Kidney epithelial cell (primary cell): Measurements from ENCODE around the gene TMEM91. TPM values are rescaled to one million over a fixed set of nuclear protein-coding genes. Genes with fewer than 3 reads are reported as not detected.
A peak's percentile ranks its signal among the peaks of the same experiment; 100 is the strongest.

ENCODE experiments used
- DNase-seq: peaks from one replicate; pipeline ENCODE4 v3.0.0-alpha.2; 2010; ENCODE audit warnings: low read depth
- H3K27me3 ChIP-seq: 2 replicates; pipeline ENCODE4 v1.6.0; 2011; ENCODE audit warnings: low read length; ENCODE audit not compliant: control insufficient read depth, insufficient read depth
- H3K36me3 ChIP-seq: 2 replicates; pipeline ENCODE4 v1.5.1; 2011; ENCODE audit warnings: low read length; ENCODE audit not compliant: control insufficient read depth, insufficient read depth
- H3K4me3 ChIP-seq: 2 replicates; pipeline ENCODE4 v1.5.1; 2011; ENCODE audit warnings: low read depth, mild to moderate bottlenecking, control low read depth, low read length
- CTCF ChIP-seq: IDR thresholded peaks from 2 replicates; pipeline ENCODE4 v1.5.1; 2011; ENCODE audit warnings: mild to moderate bottlenecking, moderate library complexity, low read length, control low read depth, inconsistent platforms; ENCODE audit not compliant: insufficient read depth, poor library complexity, severe bottlenecking
- total RNA-seq: library from RNA; depleted of rRNA; stranded (reverse); fragments of >200 nt; gene quantifications from 2 replicates; pipeline ENCODE4 v1.2.3, GENCODE V29; 2015

The TMEM91 gene
- total RNA-seq, 1 donor from 2014 or later = 1.6 TPM

GRCh38 chr19:41352279-41352608 is 24.1 kb upstream of the TMEM91 start:
- Histone ChIP-seq H3K27me3 (no peaks in the 10 kb centered on the region), H3K4me3 (peak overlapping the region; percentile 58), H3K36me3 (peaks cover 2% of the 10 kb centered on the region)
- no peak for TF ChIP-seq CTCF
- no peak for DNase-seq

GRCh38 chr19:41352609-41353465 is 23.5 kb upstream of the TMEM91 start:
- Histone ChIP-seq H3K27me3 (no peaks in the 10 kb centered on the region), H3K4me3 (peak overlapping the region; percentile 58), H3K36me3 (peaks cover 2% of the 10 kb centered on the region)
- DNase-seq = no peak
- peak; percentile 85 for TF ChIP-seq CTCF

GRCh38 chr19:41353466-41354342 is 22.6 kb upstream of the TMEM91 start, which contains the start of gene TGFB1:
TSS of gene TGFB1 (minus strand) at chr19:41353922. CDS start at chr19:41353044, 878 bp downstream.
- H3K4me3 ChIP-seq = peak within 1 kb of the TSS; percentile 58
- peak; percentile 94 for TF ChIP-seq CTCF
- H3K36me3 ChIP-seq = no peaks in the 10 kb centered on the region
- H3K27me3 ChIP-seq = no peaks in the 10 kb centered on the region
- no peak for DNase-seq

- Histone ChIP-seq H3K36me3 (no peaks in the 10 kb centered on the region), H3K27me3 (no peaks in the 10 kb centered on the region), H3K4me3 (peak overlapping the region; percentile 58)
- no peak for DNase-seq
- TF ChIP-seq CTCF = no peak
Observed at GRCh38 chr19:41354343-41354953, 21.9 kb upstream of the TMEM91 start.

GRCh38 chr19:41355035-41355434 is 21.3 kb upstream of the TMEM91 start:
- TF ChIP-seq CTCF = no peak
- no peak for DNase-seq
- H3K36me3 ChIP-seq = no peaks in the 10 kb centered on the region

More at GRCh38 chr19:41355035-41355434, 21.3 kb upstream of the TMEM91 start:
- Histone ChIP-seq H3K4me3 (no peak overlapping the region), H3K27me3 (no peaks in the 10 kb centered on the region)
